OCI-LY1 (cell line): ENCODE results near the gene PAX2.

Source experiments
- H2AFZ ChIP-seq: fragments of 200-600 bp; sonication (generic), shearing (Covaris generic); 2 replicates; pipeline ENCODE4 v1.6.0; 2014; ENCODE audit warnings: antibody characterized with exemption, mild to moderate bottlenecking, low read length
- H3F3A ChIP-seq: fragments of 200-600 bp; sonication (generic), shearing (Covaris generic); 2 replicates; pipeline ENCODE4 v1.6.0; 2014; ENCODE audit warnings: mild to moderate bottlenecking, antibody characterized with exemption, low read length, moderate library complexity; ENCODE audit not compliant: insufficient read depth
- H3K27ac ChIP-seq: fragments of 200-600 bp; sonication (generic); 2 replicates; pipeline ENCODE4 v1.5.1; 2014; ENCODE audit warnings: low read length, mixed run types, mild to moderate bottlenecking, low read depth; ENCODE audit not compliant: poor library complexity, severe bottlenecking
- H3K27me3 ChIP-seq: fragments of 200-600 bp; sonication (generic); 2 replicates; pipeline ENCODE4 v1.6.0; 2014; ENCODE audit warnings: antibody characterized with exemption, mild to moderate bottlenecking, low read length, moderate library complexity; ENCODE audit not compliant: insufficient read depth
- H3K36me3 ChIP-seq: fragments of 200-600 bp; sonication (generic); 2 replicates; pipeline ENCODE4 v1.6.1; 2014; ENCODE audit warnings: mild to moderate bottlenecking, antibody characterized with exemption, low read length, moderate library complexity, mixed read lengths; ENCODE audit not compliant: insufficient read depth
- H3K4me1 ChIP-seq: fragments of 200-600 bp; sonication (generic); 2 replicates; pipeline ENCODE4 v1.5.1; 2014; ENCODE audit warnings: mild to moderate bottlenecking, low read length, moderate library complexity; ENCODE audit not compliant: insufficient read depth, severe bottlenecking
- H3K4me2 ChIP-seq: fragments of 200-600 bp; sonication (generic), shearing (Covaris generic); 2 replicates; pipeline ENCODE4 v1.6.1; 2014; ENCODE audit warnings: low read length
- H3K4me3 ChIP-seq: fragments of 200-600 bp; sonication (generic); 2 replicates; pipeline ENCODE4 v1.5.1; 2014; ENCODE audit warnings: low read length, low read depth, mild to moderate bottlenecking, mixed read lengths; ENCODE audit not compliant: poor library complexity, severe bottlenecking
- H3K79me2 ChIP-seq: fragments of 200-600 bp; shearing (Covaris generic); 2 replicates; pipeline ENCODE4 v1.6.1; 2016; ENCODE audit warnings: mixed run types, low read length, mixed read lengths; ENCODE audit not compliant: insufficient read depth
- H3K9ac ChIP-seq: fragments of 200-600 bp; sonication (generic), shearing (Covaris generic); 2 replicates; pipeline ENCODE4 v1.6.1; 2014; ENCODE audit warnings: mild to moderate bottlenecking, low read length, mixed read lengths
- H3K9me2 ChIP-seq: fragments of 200-600 bp; sonication (generic), shearing (Covaris generic); 2 replicates; pipeline ENCODE4 v1.6.1; 2014; ENCODE audit warnings: low read depth, mild to moderate bottlenecking, low read length, mixed read lengths
- H3K9me3 ChIP-seq: fragments of 200-600 bp; shearing (Covaris generic); 2 replicates; pipeline ENCODE4 v1.6.1; 2014; ENCODE audit warnings: low read length, mixed read lengths
- H4K20me1 ChIP-seq: fragments of 200-600 bp; sonication (generic), shearing (Covaris generic); 2 replicates; pipeline ENCODE4 v1.6.0; 2016; ENCODE audit warnings: mild to moderate bottlenecking, low read length; ENCODE audit not compliant: insufficient read depth
- CTCF ChIP-seq: fragments of 200-600 bp; sonication (generic), shearing (Covaris generic); IDR thresholded peaks from 2 replicates; pipeline ENCODE4 v1.5.1; 2017; ENCODE audit warnings: mild to moderate bottlenecking, antibody characterized with exemption, low read length, moderate library complexity, mixed read lengths
- EZH2 ChIP-seq: fragments of 200-600 bp; sonication (generic), shearing (Covaris generic); IDR thresholded peaks from 2 replicates; pipeline ENCODE4 v1.8.0; 2017; ENCODE audit warnings: borderline replicate concordance, mixed run types, mild to moderate bottlenecking, antibody characterized with exemption, low read length, moderate library complexity, mixed read lengths

The PAX2 gene

GRCh38 chr10:100732241-100732596 is 13.2 kb upstream of the PAX2 start:
- Histone ChIP-seq H2AFZ (no peak overlapping the region), H3K4me2 (no peak overlapping the region), H3K4me3 (no peak overlapping the region), H3K9ac (no peak overlapping the region), H3K79me2 (no peaks in the 10 kb centered on the region), H3K27ac (no peak overlapping the region), H3K27me3 (no peaks in the 10 kb centered on the region), H3K9me3 (no peaks in the 10 kb centered on the region), H3K9me2 (no peaks in the 10 kb centered on the region), H3K36me3 (no peaks in the 10 kb centered on the region), H3K4me1 (peaks cover 6% of the 10 kb centered on the region), H4K20me1 (no peaks in the 10 kb centered on the region), H3F3A (no peaks in the 10 kb centered on the region)
- TF ChIP-seq EZH2 = no peak
- no peak for TF ChIP-seq CTCF

DNA sequence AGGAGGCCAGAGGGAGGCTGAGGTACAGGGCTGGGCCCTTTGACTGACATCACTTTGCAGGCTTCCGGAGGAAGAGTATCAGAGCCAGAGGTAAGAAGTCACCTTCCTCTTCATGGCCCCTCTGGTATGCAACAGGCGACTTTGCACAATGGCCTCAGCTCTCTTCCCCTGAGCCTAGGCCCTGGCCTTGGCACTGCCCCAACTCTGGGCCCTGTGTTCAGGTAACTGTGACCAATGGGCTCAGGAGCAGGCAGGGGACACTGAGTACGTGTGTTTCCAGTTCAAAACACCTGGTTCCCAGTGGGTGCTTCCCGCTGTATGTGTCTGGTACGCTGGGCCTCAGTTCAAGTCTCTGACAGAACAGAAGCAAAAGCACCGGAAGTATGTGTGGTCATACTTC is 12.1 kb upstream of the PAX2 start:
- H3K27me3 ChIP-seq = no peaks in the 10 kb centered on the region
- TF ChIP-seq EZH2 (no peak), CTCF (no peak)
- H3K27ac ChIP-seq = no peak overlapping the region
- no peaks in the 10 kb centered on the region for H3K36me3 ChIP-seq
- H3F3A ChIP-seq = no peaks in the 10 kb centered on the region
- no peak overlapping the region for H3K4me3 ChIP-seq
- H2AFZ ChIP-seq = no peak overlapping the region
- H3K9ac ChIP-seq = no peak overlapping the region
- no peaks in the 10 kb centered on the region for H4K20me1 ChIP-seq
- H3K79me2 ChIP-seq = no peaks in the 10 kb centered on the region
- H3K9me2 ChIP-seq = no peaks in the 10 kb centered on the region
- no peak overlapping the region for H3K4me2 ChIP-seq
- no peaks in the 10 kb centered on the region for H3K9me3 ChIP-seq
- H3K4me1 ChIP-seq = peaks cover 6% of the 10 kb centered on the region

DNA sequence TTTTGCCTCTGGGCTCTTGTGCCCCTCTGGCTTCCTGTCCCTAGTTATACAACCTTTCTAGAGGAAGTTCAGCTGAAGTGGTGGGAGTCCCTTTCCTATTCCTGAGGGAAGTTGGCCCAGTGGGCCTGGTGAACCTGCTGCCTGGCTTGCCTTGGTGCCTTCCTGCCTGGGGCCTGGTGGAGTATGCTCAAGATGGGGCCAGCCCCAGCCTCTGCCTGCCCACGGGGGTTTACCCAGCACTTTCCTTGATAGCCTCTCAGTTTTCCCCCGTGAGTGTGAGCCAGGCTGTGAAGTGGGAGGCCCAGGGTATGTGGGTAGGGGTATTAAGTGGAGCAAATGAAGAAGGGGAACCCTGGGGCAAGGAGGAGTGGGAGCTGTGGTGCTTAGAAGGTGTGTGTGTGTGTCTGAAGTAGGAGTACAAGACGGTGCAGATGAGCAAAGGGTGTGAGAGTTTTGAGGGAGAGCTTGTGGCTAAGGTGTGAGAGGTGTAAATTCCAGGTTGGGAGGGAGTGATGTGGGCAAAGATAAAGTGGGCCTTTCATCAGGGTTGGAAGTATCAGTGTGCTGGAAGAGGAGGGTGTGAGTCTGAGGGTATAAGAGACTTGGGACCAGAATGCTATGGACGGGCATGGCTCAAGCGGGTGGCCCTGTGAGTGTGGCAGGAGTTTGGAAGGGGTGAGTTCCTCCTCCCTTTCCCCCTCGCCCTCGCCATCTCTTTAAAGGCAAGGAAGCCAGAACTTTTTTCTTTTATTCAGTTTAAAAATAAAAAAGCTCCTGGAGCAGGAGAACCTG is 10.9 kb upstream of the PAX2 start:
- no peaks in the 10 kb centered on the region for H3F3A ChIP-seq
- H3K9ac ChIP-seq = no peak overlapping the region
- H2AFZ ChIP-seq = no peak overlapping the region
- TF ChIP-seq EZH2 (no peak), CTCF (no peak)
- H3K4me1 ChIP-seq = peaks cover 6% of the 10 kb centered on the region
- no peaks in the 10 kb centered on the region for H3K9me2 ChIP-seq
- H3K36me3 ChIP-seq = no peaks in the 10 kb centered on the region
- no peaks in the 10 kb centered on the region for H3K27me3 ChIP-seq
- no peaks in the 10 kb centered on the region for H3K79me2 ChIP-seq
- H4K20me1 ChIP-seq = no peaks in the 10 kb centered on the region
- no peak overlapping the region for H3K27ac ChIP-seq
- no peak overlapping the region for H3K4me3 ChIP-seq
- H3K4me2 ChIP-seq = no peak overlapping the region
- H3K9me3 ChIP-seq = no peaks in the 10 kb centered on the region
